ENCODE data around the gene DOCK11.

DOCK11 gene

GRCh38 chrX:118660085-118660484 lies 164.5 kb downstream of the DOCK11 start:
- no peak for TF ChIP-seq CTCF (IDR thresholded peaks at IDR 0.05; ENCODE audit: insufficient read depth, low read depth, low read length, missing control alignments)
- H3K4me3 ChIP-seq (ENCODE audit: low read depth, low read length), result no peak overlapping the region
- no peak for DNase-seq (ENCODE audit: low read depth)

GRCh38 chrX:118665204-118665603 lies 169.6 kb downstream of the DOCK11 start:
- no peak overlapping the region for H3K4me3 ChIP-seq (ENCODE audit: low read depth, low read length)
- no peak for DNase-seq (ENCODE audit: low read depth)
- no peak for TF ChIP-seq CTCF (IDR thresholded peaks at IDR 0.05; ENCODE audit: insufficient read depth, low read depth, low read length, missing control alignments)

- TF ChIP-seq CTCF (IDR thresholded peaks at IDR 0.05; ENCODE audit: insufficient read depth, low read depth, low read length, missing control alignments), result no peak
- H3K4me3 ChIP-seq (ENCODE audit: low read depth, low read length), result no peak overlapping the region
- no peak for DNase-seq (ENCODE audit: low read depth)
These were observed 170.9 kb downstream of the DOCK11 start for GRCh38 chrX:118666521-118666920.

- no peak for TF ChIP-seq CTCF (IDR thresholded peaks at IDR 0.05; ENCODE audit: insufficient read depth, low read depth, low read length, missing control alignments)
- no peak for DNase-seq (ENCODE audit: low read depth)
- H3K4me3 ChIP-seq (ENCODE audit: low read depth, low read length), result no peak overlapping the region
These were observed 173.8 kb downstream of the DOCK11 start for GRCh38 chrX:118669435-118669834.

- no peak overlapping the region for H3K4me3 ChIP-seq (ENCODE audit: low read depth, low read length)
- no peak for DNase-seq (ENCODE audit: low read depth)
- TF ChIP-seq CTCF (IDR thresholded peaks at IDR 0.05; ENCODE audit: insufficient read depth, low read depth, low read length, missing control alignments), result no peak
These were observed 179.8 kb downstream of the DOCK11 start for GRCh38 chrX:118675326-118675965.

GRCh38 chrX:118675966-118676349 lies 180.3 kb downstream of the DOCK11 start:
- no peak for DNase-seq (ENCODE audit: low read depth)
- H3K4me3 ChIP-seq (ENCODE audit: low read depth, low read length), result no peak overlapping the region
- TF ChIP-seq CTCF (IDR thresholded peaks at IDR 0.05; ENCODE audit: insufficient read depth, low read depth, low read length, missing control alignments), result no peak

GRCh38 chrX:118677318-118677717 lies 181.7 kb downstream of the DOCK11 start:
- no peak for TF ChIP-seq CTCF (IDR thresholded peaks at IDR 0.05; ENCODE audit: insufficient read depth, low read depth, low read length, missing control alignments)

More at GRCh38 chrX:118677318-118677717, 181.7 kb downstream of the DOCK11 start:
- no peak for DNase-seq (ENCODE audit: low read depth)
- H3K4me3 ChIP-seq (ENCODE audit: low read depth, low read length), result no peak overlapping the region

Data from GM12865 (cell line).